Measurements from ENCODE around the gene THAP4. TPM values are rescaled to one million over a fixed set of nuclear protein-coding genes. Genes with fewer than 3 reads are reported as not detected.

Gene THAP4
- 54.7 and 60.8 TPM in 2 replicates for total RNA-seq

GRCh38 chr2:241637018-241637794, at the start of gene THAP4, which contains the start of gene ATG4B:
TSS of gene THAP4 (minus strand) at chr2:241637158. CDS start at chr2:241637017, 141 bp downstream.
TSS of gene ATG4B (plus strand) at chr2:241637693. CDS start at chr2:241637715, 22 bp downstream.

GRCh38 chr2:241558532-241559322, 78.2 kb downstream of the THAP4 start, which contains the start of gene BOK:
TSS of gene BOK (plus strand) at chr2:241558745. CDS start at chr2:241559484, 739 bp downstream.

Small RNA genes lying within 50 kb of the gene (small RNA-seq; reads per million reads assigned to genes)
- 0.19 reads per million for gene RNA5SP122

Other genes starting within 250 kb of the THAP4 start
- 214 and 230 TPM in 2 replicates for gene STK25, start 128.6 kb downstream of the THAP4 start, total RNA-seq
- 11.4 and 13.7 TPM in 2 replicates for gene BOK, start 78.4 kb downstream of the THAP4 start, total RNA-seq
- 39.5 and 47.0 TPM in 2 replicates for gene ATG4B, start 535 bp upstream of the THAP4 start, total RNA-seq
- gene DTYMK, start 49.7 kb upstream of the THAP4 start, total RNA-seq: 45.2 and 46.3 TPM in 2 replicates
- gene ING5, start 64.9 kb upstream of the THAP4 start, total RNA-seq: 18.0 and 25.4 TPM in 2 replicates
- gene D2HGDH, start 97.5 kb upstream of the THAP4 start, total RNA-seq: 10.9 and 13.6 TPM in 2 replicates
- not detected in 2 replicates for gene GAL3ST2, start 139.7 kb upstream of the THAP4 start, total RNA-seq
- not detected in 2 replicates for gene NEU4, start 172.0 kb upstream of the THAP4 start, total RNA-seq
- gene PDCD1, start 221.7 kb upstream of the THAP4 start, total RNA-seq: not detected in 2 replicates
- not detected in 2 replicates for gene RTP5, start 232.6 kb upstream of the THAP4 start, total RNA-seq

Measured in subcutaneous preadipocyte (primary cell).